GM21515 (cell line): ENCODE results near the gene SCFD2.

Experiments used
- ATAC-seq: cut with Tn5 transposase; IDR thresholded peaks from one replicate; pipeline ENCODE4 v1.9.1; 2021; ENCODE audit not compliant: unreplicated experiment

The SCFD2 gene

DNA sequence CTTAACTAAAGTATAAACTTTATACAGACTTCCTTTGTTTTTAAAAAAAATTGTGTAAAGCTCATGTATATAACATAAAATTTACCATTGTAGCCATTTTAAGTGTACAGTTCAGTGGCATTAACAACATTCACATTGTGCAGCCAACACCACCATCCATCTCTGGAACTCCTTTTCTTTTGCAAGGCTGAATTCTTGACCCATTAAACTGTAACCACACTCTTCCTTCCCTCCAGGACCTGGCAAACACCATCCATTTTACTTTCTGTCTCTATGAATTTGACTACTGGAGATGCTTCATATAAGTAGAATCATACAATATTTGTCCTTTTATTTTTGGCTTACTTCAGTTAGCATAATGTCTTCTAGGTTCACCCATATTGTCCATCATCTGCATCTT is 399.1 kb downstream of the SCFD2 start:
- no peak for ATAC-seq

DNA sequence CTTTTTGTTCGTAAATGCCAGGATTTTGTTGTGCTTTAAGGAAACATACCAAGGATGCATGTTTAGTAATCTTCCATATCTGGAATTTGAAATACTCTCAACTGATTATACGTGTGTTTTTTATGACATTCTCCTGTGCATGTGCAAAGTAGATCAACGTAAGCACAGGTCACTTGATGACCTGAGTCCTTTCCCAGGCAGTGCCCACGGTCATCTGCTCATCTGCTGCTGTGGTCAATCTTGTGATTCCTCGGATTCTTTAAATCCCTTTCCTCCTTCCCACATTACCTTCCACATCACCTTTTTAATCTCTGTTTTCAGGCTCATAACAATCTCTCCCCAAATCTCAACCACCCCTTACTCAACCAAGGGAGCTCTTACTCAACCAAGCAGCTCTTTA is 399.7 kb downstream of the SCFD2 start:
- ATAC-seq: no peak

DNA sequence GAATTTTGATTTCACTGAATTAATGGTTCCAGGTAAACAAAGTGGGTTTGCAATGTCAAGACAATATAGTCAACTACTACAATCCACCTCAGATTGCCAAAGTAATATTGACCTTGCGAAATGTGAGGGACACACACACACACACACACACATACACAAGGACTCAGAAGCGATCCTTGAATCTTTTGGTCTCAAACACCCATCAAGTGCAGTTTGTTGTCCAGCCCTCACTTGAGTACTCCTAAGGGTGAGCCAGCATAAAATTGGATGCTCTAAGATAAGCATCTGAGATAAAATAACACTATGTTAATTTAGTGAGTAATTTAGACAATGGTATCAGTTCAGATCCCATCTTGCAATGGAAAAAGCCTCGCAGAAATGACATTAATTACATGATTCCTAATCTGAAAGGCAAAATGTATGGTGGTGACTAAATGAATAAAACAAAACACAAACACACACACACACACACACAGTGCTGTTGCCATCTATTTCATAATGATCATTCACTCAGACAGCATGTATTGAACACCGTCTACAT is 401.2 kb downstream of the SCFD2 start:
- no peak for ATAC-seq

DNA sequence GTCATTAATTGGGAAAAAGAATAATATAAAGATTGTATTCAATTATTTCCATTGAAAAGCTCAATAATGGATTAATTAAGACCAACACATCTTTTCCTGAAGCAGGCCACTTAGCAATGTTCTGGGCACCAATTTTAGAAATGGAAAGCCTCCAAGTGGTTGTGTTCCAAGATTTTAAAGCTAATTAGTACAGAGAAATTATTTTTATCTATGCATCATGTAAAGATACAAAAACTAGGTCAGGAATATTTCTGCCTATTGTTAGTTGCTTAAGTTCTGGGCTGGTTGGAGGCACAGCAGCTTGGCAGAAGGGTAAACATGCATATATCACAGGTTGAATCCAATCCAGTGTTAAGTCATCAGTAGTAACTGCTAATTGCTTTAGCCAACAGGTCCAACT is 401.9 kb downstream of the SCFD2 start:
- ATAC-seq: no peak

DNA sequence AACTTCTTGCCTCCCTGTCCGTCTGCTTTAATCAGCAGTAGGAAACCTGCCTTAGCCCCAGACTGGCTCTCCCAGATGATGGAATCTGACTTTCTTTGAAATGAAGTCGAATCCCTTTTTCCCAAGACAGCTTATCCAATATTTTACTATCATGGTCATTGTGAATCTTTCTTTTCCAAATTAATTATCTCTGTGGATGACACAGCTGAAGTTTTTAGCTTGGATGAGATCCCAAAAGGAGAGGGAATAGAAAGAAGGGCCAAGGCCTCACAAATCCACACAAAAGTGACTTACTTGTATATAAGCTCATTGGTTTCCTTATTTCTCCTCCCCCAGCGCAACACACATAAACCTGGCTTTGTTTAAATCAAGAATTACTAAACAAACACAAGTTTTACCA is 403.1 kb downstream of the SCFD2 start:
- ATAC-seq: no peak

DNA sequence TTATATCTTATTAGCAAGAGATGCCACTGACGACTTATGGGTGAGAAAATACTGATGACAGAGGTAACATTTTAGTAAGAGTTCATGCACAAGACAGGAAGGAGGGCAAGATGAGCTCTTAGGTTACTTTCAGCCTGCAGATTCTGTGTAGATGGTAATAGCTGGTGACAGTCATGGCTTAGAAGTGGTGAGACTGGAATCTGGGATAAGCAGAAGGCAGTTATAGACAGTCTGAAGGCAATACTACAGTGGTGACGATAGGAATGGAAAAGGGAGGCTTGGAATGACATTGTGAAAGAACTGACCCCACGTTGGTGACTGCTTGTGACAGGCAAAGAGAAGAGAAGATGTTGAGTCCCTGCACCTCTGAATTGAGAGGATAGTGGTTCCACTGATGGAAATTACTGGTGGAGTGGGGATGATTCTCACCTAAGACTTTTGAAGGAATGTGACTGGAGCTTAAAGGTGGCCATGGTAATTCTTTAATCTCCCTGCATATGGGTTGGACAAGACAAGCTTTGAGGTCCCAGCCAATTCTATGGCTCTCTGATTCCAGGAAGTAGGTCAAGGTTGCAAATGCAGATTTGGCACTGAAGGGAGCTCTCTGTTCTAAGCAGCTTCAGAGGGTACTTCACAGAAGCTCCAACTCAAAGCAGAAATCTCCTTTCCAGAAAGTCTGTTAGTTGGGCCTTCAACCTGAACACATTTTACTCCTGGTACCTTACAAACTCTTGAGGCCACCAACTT is 404.0 kb downstream of the SCFD2 start:
- no peak for ATAC-seq

DNA sequence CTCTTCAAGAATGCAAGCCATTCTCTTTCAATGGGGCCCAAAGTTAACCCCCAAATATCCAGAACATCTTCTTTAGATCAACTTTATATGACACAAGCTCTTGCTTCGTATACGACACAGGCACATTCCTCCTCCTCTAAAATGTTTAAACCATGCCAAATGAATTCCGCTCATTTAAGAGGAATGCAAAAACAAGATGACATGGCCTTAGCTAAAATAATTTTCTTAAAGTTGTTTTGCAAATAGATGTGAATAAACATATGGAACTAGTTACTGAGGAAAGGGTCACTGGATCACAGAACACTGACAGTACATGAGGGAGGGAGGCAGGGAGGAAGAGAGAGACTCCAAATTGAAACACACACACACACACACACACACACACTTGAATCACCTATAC is 406.3 kb downstream of the SCFD2 start:
- no peak for ATAC-seq

DNA sequence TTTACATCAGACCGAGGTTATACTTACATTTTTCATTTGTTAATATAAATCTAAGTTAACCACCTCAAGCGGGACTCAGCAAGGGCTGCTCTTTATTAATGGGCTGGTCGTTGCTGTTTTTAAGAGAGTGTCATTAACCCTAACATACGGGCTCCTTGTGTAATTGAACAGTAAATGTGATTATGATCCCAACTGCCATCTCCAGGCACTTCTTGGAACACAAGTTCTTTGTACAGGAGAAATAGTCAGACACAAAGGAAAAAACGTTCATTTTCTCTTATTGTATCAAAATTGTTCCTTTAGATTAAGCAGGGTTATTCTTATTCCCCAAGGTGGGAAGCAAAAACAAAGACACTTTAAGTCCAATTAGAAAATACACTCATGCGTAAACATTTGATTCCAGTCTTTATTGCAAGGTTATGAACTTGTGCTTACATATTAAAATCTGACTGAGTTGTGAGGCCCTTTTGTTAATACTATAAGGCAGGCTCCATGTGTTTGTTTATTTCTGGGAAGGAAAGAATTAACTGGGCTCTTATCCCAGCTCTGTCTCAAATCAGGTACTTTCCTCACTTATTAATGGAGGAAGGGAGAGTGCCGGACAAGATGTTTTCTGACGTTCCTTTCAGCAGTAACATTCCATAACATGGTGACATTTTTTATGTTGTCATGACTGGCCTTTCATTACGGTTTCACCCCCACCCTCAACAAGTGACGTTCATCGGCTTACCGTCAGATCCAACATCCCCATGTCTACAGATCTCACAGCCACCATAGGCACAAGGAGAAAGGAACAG is 407.8 kb downstream of the SCFD2 start:
- ATAC-seq: no peak

DNA sequence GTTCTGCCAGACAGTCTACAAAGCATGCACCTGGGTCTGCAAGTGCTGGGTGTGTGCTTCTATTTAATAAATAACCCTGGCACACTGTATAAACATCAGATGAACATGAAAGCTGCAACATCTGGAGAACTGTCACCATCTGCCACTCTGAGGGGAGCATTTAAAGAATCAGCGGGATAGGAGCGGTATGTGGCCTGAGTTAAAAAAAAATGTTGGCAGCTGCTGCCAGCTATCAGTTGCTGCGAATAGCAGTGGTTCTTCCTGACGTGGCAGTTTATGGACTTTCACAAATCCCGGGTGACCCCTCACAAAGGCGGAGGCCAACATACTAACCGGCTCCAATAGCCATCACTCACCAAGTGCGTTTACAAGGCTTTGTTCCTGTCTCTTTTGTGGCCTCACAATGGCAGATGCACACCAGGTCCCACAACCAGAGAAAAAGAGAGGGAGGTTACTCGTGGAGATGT is 408.6 kb downstream of the SCFD2 start:
- no peak for ATAC-seq

DNA sequence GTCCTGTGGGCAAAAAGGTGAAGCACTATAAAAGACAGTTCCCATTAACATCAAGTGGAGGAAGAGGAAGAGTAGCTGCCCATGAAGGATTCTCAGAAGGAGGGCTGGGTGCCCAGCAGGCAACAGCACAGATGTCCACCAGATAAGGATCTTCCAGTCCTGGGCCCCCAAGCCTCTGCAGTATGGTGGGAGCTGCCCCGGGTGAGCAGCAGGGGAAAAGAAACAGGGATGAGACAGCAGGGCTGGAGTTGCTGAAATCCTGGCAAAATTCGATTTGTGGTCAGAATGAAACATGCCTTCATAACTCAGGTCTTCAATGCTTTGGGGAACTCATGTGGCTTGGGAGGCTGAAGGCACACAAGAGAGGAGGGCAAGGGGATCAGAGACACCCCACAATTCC is 409.2 kb downstream of the SCFD2 start:
- no peak for ATAC-seq

DNA sequence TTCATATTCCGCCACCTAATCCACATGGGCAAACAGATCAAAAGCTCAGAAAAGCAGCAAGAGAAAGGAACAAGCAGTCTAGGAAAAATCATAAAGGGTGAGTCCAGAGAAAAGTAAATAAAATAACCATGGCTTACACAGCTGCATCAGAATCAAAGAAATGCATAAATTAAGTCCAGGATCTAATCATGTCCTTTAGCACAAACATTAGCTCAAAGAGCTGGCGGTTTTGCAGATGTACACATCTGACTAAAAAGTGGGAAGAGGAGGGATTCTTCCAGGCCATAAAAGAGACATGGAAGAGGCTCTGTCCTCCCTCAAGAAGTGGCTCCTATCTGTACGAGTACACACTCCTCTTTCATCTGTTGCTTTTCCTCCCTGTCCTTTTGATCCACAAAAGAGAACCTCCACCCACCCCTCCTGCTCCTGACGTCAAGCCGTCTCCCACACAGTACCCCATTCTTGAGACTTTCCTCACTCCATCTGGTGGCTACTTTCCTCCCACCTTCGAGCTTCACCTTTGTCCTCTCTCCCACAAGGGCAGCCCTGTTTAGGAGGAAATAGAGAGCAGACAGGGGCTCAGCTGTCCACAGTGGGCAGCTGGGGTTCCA is 411.2 kb downstream of the SCFD2 start:
- no peak for ATAC-seq

DNA sequence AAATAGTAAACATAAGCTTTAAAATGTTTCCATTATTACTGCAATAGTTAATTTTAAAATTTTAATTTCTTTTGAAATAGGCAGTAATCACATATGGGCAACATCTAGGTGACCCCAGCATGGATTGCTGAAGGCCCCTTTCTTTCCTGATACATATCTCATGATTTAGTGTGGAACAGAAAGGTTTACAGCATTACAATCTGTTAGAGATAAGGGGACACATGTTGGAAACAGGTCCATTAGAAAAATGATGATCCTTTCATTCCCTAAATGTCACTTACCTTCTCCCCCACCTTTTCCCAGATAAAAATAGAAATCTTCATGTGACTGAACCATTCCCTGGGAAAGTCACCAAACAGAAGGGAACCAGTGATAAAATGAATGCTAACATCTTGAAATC is 413.3 kb downstream of the SCFD2 start:
- ATAC-seq: no peak

DNA sequence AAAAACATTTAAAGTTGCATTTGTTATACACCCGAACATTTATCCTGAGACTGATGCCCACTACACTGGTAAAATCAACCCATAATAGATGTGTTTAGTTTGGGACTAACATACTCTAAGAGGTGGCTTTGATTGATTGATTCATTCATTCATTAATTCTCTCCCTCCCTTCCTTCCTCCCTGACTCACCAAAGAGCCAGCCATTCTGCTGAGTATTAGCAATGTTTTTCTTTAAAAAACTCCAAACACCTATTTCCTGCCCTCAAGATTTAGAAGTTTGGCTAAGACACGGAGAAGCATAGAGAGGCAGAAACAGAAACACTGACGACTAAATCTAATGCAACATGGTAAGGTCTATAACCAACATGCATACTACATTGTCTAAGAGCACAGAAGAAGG is 414.8 kb downstream of the SCFD2 start:
- ATAC-seq: no peak

DNA sequence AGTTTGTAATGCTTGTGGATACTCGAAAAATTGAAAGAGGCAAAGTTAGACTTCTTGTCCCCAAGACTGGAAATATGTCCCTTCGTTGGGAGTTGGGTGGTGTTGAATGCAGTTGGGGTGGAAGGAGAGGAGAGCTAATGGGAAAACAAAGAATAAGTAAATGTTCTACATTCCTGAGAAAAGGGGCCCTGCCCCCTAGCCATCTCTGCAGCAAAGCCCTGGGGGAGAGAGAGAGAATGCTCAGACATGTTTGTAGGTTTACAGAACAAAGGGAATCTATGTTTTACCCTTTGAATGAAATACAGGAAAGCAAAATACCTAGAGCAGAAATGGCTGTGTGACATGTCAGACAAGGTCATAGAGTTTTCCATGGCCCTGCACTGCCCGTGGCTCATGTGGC is 415.6 kb downstream of the SCFD2 start:
- ATAC-seq: no peak

DNA sequence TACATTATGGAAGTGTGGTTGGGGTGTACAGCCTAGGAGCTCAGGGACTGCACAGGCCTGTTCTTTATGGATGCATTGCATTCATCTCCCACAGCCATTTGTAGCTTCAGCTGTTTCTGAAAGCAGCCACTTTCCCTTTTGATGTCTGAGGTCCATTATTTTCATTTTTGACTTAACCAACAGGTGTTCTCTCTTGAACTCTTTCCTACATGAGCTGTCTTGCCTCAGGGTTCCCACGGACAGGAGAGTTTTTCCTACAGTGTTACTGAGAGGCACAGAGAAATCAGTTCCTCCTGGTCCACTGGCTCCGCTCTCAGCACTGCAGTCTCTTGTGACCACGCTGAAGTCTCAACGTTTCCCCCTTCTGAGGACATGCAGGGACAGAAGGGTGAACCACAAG is 416.5 kb downstream of the SCFD2 start:
- no peak for ATAC-seq

DNA sequence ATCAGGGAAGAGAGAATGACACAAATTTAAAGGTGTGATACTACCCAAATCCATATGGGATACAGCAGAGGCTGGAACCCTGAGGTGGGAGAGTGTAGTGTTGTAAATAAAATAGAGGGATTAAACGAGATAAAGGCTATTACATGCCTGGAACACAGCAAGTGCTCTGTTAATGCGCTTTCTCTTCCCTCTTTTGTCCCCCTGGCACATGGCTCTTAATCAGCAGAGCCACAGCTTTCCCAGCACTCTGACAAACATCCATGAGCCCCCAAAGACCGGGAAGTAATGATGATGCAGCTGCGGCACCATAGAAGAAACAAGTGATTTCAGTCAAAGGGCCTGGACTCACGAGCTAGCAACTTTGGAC is 417.8 kb downstream of the SCFD2 start:
- ATAC-seq: no peak

DNA sequence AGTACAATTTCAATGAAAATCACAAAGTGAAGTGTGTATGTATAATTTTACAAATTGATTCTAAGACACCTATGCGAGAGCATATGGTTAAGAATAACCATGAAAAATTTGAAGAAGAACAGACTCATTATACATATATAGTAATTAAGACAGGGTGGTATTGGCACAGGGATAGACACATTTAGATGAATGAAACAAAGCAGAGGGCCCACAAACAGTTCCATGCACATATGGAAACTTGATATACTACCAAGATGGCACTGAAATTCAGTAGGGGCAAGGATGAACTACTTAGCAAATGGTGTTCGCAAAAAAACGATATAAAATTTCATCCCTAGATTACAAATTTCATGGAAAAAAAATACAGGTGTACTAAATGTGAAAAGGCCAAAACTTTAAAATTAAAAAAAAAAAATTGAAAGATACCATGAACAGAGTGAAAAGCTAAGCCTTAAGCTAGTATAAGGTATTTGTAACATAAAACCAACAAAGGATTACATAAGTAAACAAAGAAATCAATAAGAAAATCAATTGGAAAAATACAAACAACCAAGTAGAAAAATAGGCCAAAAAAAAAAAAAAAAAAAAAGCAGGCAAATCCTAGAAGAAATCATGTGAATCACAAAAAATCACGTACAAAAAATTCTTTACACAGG is 418.3 kb downstream of the SCFD2 start:
- ATAC-seq: no peak

DNA sequence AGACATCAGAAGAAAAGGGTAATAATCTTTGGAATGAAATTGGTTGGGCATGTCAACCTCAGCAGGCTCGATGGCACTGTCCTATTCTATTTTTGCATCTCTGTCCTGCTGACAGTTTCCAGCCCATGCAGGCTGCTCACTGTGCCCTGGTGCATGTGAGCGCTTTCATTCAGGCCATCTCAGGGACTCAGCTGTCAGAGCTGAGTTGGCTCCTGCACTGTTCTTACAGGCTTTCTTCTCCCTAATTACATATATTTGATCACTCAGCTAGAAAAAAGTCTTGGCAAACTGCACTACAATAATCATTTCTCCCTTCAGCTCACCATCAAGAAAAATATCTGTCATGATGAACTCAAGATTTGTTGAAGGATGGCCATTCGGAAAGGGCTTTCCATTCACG is 419.0 kb downstream of the SCFD2 start:
- ATAC-seq: no peak

DNA sequence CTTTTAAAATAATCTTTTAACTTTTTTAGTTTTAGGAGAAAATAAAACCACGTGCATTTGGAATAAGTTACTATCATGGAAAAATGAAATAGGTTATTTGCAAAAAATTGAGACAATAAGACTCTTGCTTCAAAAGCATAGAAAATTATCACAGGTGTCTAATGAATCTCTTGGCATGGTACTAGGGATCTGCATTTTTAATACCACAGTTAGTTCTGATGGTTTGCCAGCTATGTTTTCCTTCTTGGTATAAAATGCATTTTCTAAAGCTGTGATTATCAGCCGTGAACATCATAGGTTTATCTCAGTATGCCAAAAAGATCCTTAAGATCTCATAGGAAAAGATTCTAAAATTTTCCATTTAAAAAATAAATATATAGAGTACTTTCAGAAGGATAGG is 419.9 kb downstream of the SCFD2 start:
- ATAC-seq: no peak

DNA sequence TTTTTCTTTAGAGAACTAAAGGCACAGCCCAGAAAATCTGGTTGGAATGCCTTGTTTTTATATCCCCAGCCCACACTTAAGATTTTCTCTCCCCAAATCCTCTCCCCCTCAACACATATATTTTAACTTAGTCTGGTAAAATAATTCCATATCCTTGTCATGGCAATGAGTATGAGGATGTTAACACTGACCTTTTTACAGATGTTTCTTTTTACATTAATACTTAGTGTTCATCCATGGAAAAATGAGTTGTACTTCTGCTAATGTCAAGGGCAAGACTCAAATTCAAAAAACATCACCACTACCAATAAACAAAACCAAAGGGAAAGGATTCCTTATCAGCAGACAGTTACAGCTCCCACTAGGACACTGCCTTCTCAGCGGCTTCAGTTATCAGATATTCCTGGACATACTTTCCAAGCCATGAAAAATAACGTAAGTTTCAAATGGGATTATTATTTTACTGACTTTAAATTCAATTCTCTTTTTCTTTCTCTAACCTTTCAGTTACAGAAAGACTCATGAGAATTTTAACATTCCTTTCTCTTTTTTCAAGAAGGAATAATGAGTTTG is 420.4 kb downstream of the SCFD2 start:
- no peak for ATAC-seq

DNA sequence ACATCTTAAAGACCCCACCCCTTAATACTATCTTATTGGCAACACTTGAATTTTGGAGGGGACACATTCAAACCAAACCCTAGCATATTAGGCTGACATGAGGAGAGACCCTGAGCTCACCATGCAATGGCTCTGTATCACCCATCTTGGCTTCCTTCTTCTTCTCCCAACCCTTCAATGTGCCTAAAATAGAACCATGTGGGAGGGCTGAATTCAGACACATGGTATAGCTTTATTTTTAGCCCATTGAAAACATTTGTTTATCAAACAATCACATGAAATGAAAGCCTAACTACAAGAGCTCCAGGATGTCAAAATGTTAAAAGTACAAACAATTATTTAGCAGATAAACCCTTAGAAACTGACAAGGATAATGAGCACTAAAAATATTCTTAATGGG is 422.2 kb downstream of the SCFD2 start:
- ATAC-seq: no peak
